Karpas-422 (cell line): Measurements from ENCODE around the gene SEC24B. TPM values are rescaled to one million over a fixed set of nuclear protein-coding genes. Genes with fewer than 3 reads are reported as not detected.

Source experiments
- DNase-seq: peaks from one replicate; pipeline ENCODE4 v3.0.0-alpha.2; 2015
- H2AFZ ChIP-seq: fragments of 200-600 bp; sonication (generic); 2 replicates; pipeline ENCODE4 v1.6.1; 2014; ENCODE audit warnings: antibody characterized with exemption, low read length, mixed read lengths
- H3K27ac ChIP-seq: fragments of 200-600 bp; sonication (generic); 2 replicates; pipeline ENCODE4 v1.5.1; 2014; ENCODE audit warnings: mild to moderate bottlenecking, low read length, moderate library complexity
- H3K27me3 ChIP-seq: fragments of 200-600 bp; sonication (generic); 2 replicates; pipeline ENCODE4 v1.6.1; 2014; ENCODE audit warnings: low read length, mixed read lengths
- H3K36me3 ChIP-seq: fragments of 200-600 bp; sonication (generic); 2 replicates; pipeline ENCODE4 v1.6.1; 2014; ENCODE audit warnings: low read length, mixed read lengths; ENCODE audit not compliant: insufficient read depth
- H3K4me1 ChIP-seq: fragments of 200-600 bp; sonication (generic); 2 replicates; pipeline ENCODE4 v1.6.1; 2014; ENCODE audit warnings: mild to moderate bottlenecking, low read length, mixed read lengths
- H3K4me2 ChIP-seq: fragments of 200-600 bp; sonication (generic); 2 replicates; pipeline ENCODE4 v1.6.1; 2014; ENCODE audit warnings: low read length, low read depth, mild to moderate bottlenecking; ENCODE audit not compliant: poor library complexity, severe bottlenecking
- H3K4me3 ChIP-seq: fragments of 200-600 bp; sonication (generic); 2 replicates; pipeline ENCODE4 v1.5.1; 2014; ENCODE audit warnings: mild to moderate bottlenecking, antibody characterized with exemption, low read length, mixed read lengths
- H3K79me2 ChIP-seq: fragments of 200-600 bp; sonication (generic); 2 replicates; pipeline ENCODE4 v1.6.1; 2014; ENCODE audit warnings: mild to moderate bottlenecking, low read length, mixed read lengths
- H3K9ac ChIP-seq: fragments of 200-600 bp; sonication (generic); 2 replicates; pipeline ENCODE4 v1.6.0; 2014; ENCODE audit warnings: low read length
- H3K9me2 ChIP-seq: fragments of 200-600 bp; sonication (generic), shearing (Covaris generic); replicated peaks from 2 replicates; pipeline ENCODE4 v1.6.0; 2014; ENCODE audit warnings: mild to moderate bottlenecking, low read length, moderate library complexity; ENCODE audit not compliant: insufficient read depth
- H3K9me3 ChIP-seq: fragments of 300-700, 200-600 bp; sonication (generic); 2 replicates; pipeline ENCODE4 v1.6.1; 2014; ENCODE audit warnings: low read length, mixed read lengths
- H4K20me1 ChIP-seq: fragments of 200-600 bp; sonication (generic); 2 replicates; pipeline ENCODE4 v1.6.1; 2014; ENCODE audit warnings: mild to moderate bottlenecking, antibody characterized with exemption, low read length, low read depth; ENCODE audit not compliant: insufficient read depth
- total RNA-seq: library from RNA; depleted of rRNA; stranded (reverse); fragments of >200 nt; shearing (Covaris generic); gene quantifications from 2 replicates; pipeline ENCODE4 v1.2.3, GENCODE V29; 2014; ENCODE audit warnings: low replicate concordance; rRNA removed

Gene SEC24B
- total RNA-seq: 17.0 and 50.3 TPM in 2 replicates

DNA sequence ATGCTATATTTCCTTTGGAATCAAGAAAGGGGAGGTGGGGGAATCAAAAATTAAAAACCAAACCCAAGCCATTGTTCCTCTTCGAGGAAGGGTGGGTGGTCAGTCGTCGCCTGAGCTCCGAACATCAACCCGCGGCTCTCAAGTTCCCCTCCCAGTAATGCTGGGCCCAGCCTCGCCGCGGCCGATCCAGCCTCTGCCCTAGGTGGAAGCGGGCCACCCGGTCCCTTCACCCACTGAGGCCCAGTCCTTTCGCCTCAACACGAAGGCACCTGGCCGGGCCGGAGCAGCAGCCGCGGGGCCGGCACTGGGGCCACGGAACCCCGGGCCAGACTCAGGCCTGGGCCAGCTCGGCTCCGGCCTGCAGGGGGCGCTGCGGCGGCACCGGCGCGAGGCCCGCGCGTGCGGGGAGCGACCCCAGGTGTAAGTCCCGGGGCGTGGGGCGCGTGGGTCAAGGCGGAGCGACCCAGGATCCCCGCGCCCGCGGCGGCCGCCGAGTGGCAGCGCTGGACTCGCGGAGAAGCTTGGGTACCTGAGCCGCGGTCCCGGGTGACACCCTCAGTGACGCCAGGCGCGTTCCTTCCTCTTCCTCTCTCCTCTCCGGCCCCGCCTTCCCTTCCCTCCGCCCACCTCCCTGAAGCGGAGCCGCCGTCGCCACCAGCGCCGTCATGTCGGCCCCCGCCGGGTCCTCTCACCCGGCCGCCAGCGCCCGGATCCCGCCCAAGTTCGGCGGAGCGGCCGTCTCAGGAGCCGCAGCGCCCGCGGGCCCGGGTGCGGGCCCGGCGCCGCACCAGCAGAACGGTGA lies at the start of gene SEC24B:
TSS of gene SEC24B (plus strand) at position 611 of the 802 bp plus-strand sequence. CDS start at position 666, 55 bp downstream.
- Histone ChIP-seq H4K20me1 (peaks cover 27% of the 10 kb centered on the region), H3K4me3 (peak within 1 kb of the TSS; percentile 86), H3K9ac (peak within 1 kb of the TSS; percentile 83), H3K79me2 (peaks cover 52% of the 10 kb centered on the region), H3K4me2 (peak within 1 kb of the TSS; percentile 87), H3K4me1 (peaks cover 46% of the 10 kb centered on the region), H3K36me3 (no peaks in the 10 kb centered on the region), H3K9me3 (no peaks in the 10 kb centered on the region), H3K9me2 (no peaks in the 10 kb centered on the region), H3K27me3 (no peaks in the 10 kb centered on the region), H2AFZ (peak within 1 kb of the TSS; percentile 63), H3K27ac (peak within 1 kb of the TSS; percentile 49)
- DNase-seq: peak; percentile 97

DNA sequence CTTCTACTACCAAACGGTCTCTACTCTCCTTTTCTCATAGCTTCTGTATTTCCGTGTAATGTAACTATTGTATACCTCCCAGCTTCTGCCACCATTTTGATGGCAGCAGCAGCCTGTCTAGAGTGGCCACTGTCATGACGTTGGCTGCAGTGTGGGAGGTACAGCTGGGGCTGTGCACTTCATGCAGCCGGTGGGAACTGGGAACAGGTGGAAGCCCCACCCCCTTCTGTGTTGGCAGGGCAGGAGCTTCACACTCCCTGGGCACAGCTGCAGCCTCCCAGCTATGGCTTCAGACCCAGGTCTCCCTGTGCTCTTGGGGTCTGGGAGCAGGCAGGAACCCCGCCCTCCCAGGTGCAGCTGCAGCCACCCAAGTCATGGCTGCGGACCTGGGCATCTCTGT lies 49.8 kb upstream of the SEC24B start:
- Histone ChIP-seq H2AFZ (no peak overlapping the region), H4K20me1 (no peaks in the 10 kb centered on the region), H3K27ac (no peak overlapping the region), H3K4me3 (no peak overlapping the region), H3K79me2 (no peaks in the 10 kb centered on the region), H3K9me2 (no peaks in the 10 kb centered on the region), H3K36me3 (no peaks in the 10 kb centered on the region), H3K9ac (no peak overlapping the region), H3K4me1 (no peaks in the 10 kb centered on the region), H3K9me3 (no peaks in the 10 kb centered on the region), H3K4me2 (no peak overlapping the region), H3K27me3 (no peaks in the 10 kb centered on the region)
- DNase-seq: no peak

DNA sequence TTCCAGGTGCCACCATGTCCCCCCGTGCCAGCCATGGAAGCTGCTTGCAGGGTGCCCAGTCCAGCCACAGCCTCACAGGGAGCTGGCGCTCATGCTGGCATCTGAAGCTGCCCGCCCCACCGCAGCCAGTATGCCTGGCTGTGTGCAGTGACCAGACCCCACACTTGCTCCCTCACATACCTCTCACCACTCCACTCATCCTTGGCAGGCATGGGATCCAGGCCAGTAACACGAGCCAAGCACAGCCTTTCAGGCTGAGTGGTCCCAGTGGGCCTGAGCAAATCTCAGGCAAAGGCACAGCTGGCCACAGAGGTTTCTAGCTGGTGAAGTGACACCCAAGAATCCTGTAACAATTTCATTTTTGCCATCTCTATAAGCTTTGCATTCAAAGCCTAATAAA lies 48.4 kb upstream of the SEC24B start:
- Histone ChIP-seq H4K20me1 (no peaks in the 10 kb centered on the region), H3K36me3 (no peaks in the 10 kb centered on the region), H2AFZ (no peak overlapping the region), H3K79me2 (no peaks in the 10 kb centered on the region), H3K9ac (no peak overlapping the region), H3K9me2 (no peaks in the 10 kb centered on the region), H3K4me2 (no peak overlapping the region), H3K4me3 (no peak overlapping the region), H3K27ac (no peak overlapping the region), H3K27me3 (no peaks in the 10 kb centered on the region), H3K9me3 (no peaks in the 10 kb centered on the region), H3K4me1 (no peaks in the 10 kb centered on the region)
- DNase-seq: no peak

DNA sequence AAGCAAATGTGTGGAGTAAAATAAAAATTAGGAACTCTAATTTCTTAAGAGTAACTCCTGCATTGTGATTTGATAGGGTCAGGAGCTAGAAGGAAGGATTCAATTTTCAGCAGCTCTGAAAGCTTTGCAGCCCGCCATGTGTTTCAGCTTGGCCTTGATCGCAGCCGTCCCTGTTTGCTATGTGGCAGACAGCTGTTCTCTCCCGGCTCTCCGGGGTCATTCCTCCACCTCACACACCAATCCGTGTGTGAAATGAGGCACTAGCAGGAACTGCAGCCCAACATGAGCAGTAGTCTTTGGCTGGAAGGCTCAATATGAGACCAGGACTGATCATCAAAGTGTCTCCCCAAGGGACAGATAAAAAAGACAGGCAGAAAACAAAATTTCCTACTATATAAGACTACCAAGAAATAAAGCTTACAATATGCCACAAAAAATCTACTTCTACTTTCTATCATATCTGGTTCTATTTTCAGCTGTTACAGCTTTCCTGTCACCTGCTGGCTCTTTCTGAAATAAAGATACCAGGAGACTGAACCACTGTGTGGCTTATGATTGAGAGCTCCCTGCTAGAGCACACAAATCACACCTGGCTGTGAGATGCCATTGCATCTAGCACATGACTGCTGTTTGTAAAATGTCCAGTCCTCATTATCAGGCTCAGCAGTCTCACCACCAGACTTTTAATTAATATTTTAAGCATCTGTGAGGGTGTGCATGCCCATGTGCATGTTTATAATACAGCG lies 44.1 kb upstream of the SEC24B start:
- Histone ChIP-seq H3K9me2 (no peaks in the 10 kb centered on the region), H3K79me2 (no peaks in the 10 kb centered on the region), H3K4me3 (no peak overlapping the region), H3K36me3 (no peaks in the 10 kb centered on the region), H3K4me1 (no peaks in the 10 kb centered on the region), H3K9me3 (no peaks in the 10 kb centered on the region), H3K27me3 (no peaks in the 10 kb centered on the region), H3K27ac (no peak overlapping the region), H2AFZ (no peak overlapping the region), H3K4me2 (no peak overlapping the region), H4K20me1 (no peaks in the 10 kb centered on the region), H3K9ac (no peak overlapping the region)
- DNase-seq: no peak

DNA sequence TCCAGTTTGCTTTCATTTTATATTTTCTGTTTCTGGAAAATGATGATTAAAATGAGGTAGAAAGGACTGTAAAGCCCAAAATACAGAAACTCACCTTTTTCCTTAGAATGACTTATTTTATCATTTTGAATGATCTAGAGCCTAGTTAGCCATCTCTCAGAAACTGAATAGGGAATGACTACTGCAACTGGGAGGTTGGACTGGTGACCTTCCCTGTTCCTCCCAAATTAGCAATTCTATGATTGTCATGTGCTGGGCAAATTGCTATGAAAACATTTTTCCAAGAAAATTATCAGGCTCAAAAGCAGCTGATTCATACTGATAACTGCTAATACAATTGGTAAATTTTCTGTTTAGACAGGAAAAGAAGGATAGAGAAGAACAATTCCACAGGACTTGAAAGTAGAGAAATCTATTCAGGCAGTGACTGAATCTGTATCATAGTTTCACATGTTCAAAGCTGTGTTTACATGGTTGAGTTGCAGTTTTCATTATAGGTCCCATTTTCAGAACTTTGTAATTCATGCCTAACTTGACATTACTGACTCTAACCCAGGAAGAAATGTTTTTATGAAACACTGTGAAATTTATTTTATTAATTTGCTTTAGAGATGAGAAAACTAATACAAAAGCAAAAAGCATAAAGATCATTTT lies 43.4 kb upstream of the SEC24B start:
- H3K4me3 ChIP-seq: no peak overlapping the region
- H3K4me1 ChIP-seq: no peaks in the 10 kb centered on the region
- H3K36me3 ChIP-seq: no peaks in the 10 kb centered on the region
- no peaks in the 10 kb centered on the region for H3K79me2 ChIP-seq
- H3K9me2 ChIP-seq: no peaks in the 10 kb centered on the region
- no peak for DNase-seq
- H3K4me2 ChIP-seq: no peak overlapping the region
- no peaks in the 10 kb centered on the region for H3K27me3 ChIP-seq
- H2AFZ ChIP-seq: no peak overlapping the region
- H3K27ac ChIP-seq: no peak overlapping the region
- H4K20me1 ChIP-seq: no peaks in the 10 kb centered on the region
- H3K9me3 ChIP-seq: no peaks in the 10 kb centered on the region
- no peak overlapping the region for H3K9ac ChIP-seq

DNA sequence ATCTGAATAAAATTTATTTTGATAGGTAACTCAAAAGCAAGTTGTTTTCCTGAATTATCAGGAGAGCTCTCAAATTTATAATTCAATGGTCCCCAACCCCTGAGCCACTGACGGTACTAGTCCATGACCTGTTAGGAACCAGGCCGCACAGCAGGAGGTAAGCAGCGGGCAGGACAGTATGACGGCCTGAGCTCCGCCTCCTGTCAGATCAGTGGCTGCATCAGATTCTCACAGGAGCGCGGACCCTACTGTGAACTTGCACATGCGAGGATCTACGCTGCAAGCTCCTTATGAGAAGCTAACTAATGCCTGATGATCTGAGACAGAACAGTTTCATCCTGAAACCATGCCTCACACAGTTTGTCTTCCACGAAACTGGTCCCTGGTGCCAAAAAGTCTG lies 37.9 kb upstream of the SEC24B start:
- H3K36me3 ChIP-seq: no peaks in the 10 kb centered on the region
- no peaks in the 10 kb centered on the region for H3K79me2 ChIP-seq
- no peaks in the 10 kb centered on the region for H3K4me1 ChIP-seq
- no peaks in the 10 kb centered on the region for H4K20me1 ChIP-seq
- H3K9me3 ChIP-seq: no peaks in the 10 kb centered on the region
- H3K27me3 ChIP-seq: no peaks in the 10 kb centered on the region
- H3K27ac ChIP-seq: no peak overlapping the region
- H3K9ac ChIP-seq: no peak overlapping the region
- no peak overlapping the region for H2AFZ ChIP-seq
- H3K9me2 ChIP-seq: no peaks in the 10 kb centered on the region
- DNase-seq: no peak
- no peak overlapping the region for H3K4me2 ChIP-seq
- no peak overlapping the region for H3K4me3 ChIP-seq

DNA sequence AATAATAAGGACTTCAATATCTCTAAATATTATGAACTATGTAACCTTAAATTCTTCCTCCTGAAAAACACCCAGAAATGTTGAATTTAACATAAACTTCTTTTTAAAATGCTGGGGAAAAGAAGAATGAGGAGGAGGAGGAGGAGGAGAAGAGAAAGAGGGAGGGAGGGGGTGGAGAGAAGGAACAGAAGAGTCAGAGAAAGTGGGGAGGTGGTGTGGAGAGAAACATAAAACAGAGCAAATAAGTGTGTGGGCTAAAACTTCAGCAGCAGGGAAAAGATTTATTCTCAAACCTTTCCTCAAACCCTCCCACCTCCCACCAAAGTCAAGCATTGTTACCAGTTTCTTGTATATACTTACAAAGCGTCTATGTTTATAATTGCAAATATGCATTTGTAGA lies 34.7 kb upstream of the SEC24B start:
- H3K4me3 ChIP-seq: no peak overlapping the region
- DNase-seq: no peak
- H3K4me1 ChIP-seq: no peaks in the 10 kb centered on the region
- H3K4me2 ChIP-seq: no peak overlapping the region
- H3K36me3 ChIP-seq: no peaks in the 10 kb centered on the region
- no peak overlapping the region for H3K27ac ChIP-seq
- no peaks in the 10 kb centered on the region for H3K79me2 ChIP-seq
- no peak overlapping the region for H3K9ac ChIP-seq
- H3K9me3 ChIP-seq: no peaks in the 10 kb centered on the region
- no peaks in the 10 kb centered on the region for H3K27me3 ChIP-seq
- no peaks in the 10 kb centered on the region for H3K9me2 ChIP-seq
- H4K20me1 ChIP-seq: no peaks in the 10 kb centered on the region
- H2AFZ ChIP-seq: no peak overlapping the region

DNA sequence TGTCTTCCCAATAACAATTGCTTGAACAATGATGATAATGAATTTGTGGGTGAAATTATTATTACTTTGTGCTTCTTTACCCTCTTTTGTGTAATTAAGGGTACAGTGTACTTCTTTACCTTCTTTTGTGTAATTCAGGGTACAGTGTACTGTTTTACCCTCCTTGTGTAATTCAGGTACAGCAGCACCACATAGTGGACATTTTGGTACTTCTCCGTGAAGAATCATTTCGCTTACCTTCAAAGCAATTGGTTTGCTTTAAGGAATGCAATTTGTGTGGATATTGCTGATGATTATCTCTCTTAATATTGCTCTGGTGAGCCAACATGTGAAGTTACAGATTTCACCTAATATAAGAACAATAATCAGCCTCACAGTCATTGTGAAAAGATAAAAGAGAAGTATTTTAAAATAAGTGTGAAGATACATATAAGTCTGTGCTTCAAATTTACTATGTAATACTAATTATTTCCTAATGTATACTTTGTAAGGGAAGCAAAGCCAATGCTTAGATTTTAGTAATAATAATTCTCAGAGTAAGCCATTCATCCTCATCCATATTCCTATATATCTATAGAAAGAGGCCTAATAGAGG lies 27.2 kb upstream of the SEC24B start:
- peak; percentile 86 for DNase-seq
- no peaks in the 10 kb centered on the region for H3K36me3 ChIP-seq

More for the DNA sequence above, 27.2 kb upstream of the SEC24B start:
- Histone ChIP-seq H3K9me3 (no peaks in the 10 kb centered on the region), H3K79me2 (no peaks in the 10 kb centered on the region), H3K4me1 (no peaks in the 10 kb centered on the region), H3K27me3 (no peaks in the 10 kb centered on the region), H2AFZ (no peak overlapping the region), H4K20me1 (no peaks in the 10 kb centered on the region), H3K4me3 (no peak overlapping the region), H3K27ac (no peak overlapping the region), H3K9me2 (no peaks in the 10 kb centered on the region), H3K4me2 (no peak overlapping the region), H3K9ac (no peak overlapping the region)
